Measurements from ENCODE around the gene RENBP. TPM values are rescaled to one million over a fixed set of nuclear protein-coding genes. Genes with fewer than 3 reads are reported as not detected.
A peak's percentile ranks its signal among the peaks of the same experiment; 100 is the strongest.
"Not testable (repeated sequence)": the region's sequence is repeated elsewhere in the genome, so short reads cannot be mapped to it uniquely, and the experiment has no call there.

The RENBP gene
- total and polyA plus RNA-seq, 4 donors, result 1.0 to 7.9 (median 7.0) TPM

DNA sequence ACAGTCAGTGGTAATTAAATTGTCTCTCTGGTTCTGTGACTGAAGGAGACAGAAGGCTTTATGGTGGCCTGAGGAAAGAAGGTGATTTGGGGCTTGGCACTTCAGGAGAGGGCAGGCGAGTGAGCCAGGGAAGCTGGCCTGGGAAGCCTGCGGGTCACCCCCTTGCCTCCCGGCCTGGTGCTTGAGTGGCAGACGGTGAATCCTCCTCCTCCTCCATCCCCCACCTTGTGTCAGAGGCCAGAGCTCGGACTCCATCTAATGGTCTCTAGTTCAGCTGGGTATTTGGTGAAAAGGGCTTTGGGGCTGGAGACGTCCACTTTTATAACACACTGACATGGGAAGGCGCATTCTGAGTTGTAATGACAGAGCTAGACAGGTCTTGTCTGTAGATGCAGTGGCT, 36.8 kb upstream of the RENBP start:
- Histone ChIP-seq H3K36me3 (ENCODE audit: control insufficient read depth in 4 of 4, insufficient read depth in 3 of 4, low read depth in 1 of 4, low read length in 3 of 4) (no peaks in the 10 kb centered on the region), H3K9me3 (ENCODE audit: control insufficient read depth in 4 of 4, low read length in 3 of 4) (no peaks in the 10 kb centered on the region), H3K27me3 (ENCODE audit: control insufficient read depth in 4 of 4, insufficient read depth in 4 of 4, low read length in 3 of 4) (peaks cover 0 to 3% (median 0%) of the 10 kb centered on the region in 4 donors), H3K4me1 (ENCODE audit: control insufficient read depth in 4 of 4, insufficient read depth in 4 of 4, low read length in 3 of 4) (peaks cover 8 to 12% (median 10%) of the 10 kb centered on the region in 4 donors), H3K27ac (ENCODE audit: low read depth in 1 of 2, low read length in 2 of 2) (peak overlapping the region; percentile 14 to 32), H3K4me3 (ENCODE audit: low read depth in 1 of 3, low read length in 3 of 3) (no peak overlapping the region), H3K9ac (ENCODE audit: low read depth in 1 of 2, low read length in 2 of 2) (no peak overlapping the region)
- no peak for DNase-seq (ENCODE audit: low spot score)
- 84% methylated on average over 7 of the region's 7 CpGs for WGBS
- TF ChIP-seq JUND (IDR thresholded peaks at IDR 0.05), result no peak
- TF ChIP-seq TAF1 (conservative IDR thresholded peaks at IDR 0.05), result no peak
- no peak for TF ChIP-seq SP1 (IDR thresholded peaks at IDR 0.05)
- TF ChIP-seq, protein P1, sequence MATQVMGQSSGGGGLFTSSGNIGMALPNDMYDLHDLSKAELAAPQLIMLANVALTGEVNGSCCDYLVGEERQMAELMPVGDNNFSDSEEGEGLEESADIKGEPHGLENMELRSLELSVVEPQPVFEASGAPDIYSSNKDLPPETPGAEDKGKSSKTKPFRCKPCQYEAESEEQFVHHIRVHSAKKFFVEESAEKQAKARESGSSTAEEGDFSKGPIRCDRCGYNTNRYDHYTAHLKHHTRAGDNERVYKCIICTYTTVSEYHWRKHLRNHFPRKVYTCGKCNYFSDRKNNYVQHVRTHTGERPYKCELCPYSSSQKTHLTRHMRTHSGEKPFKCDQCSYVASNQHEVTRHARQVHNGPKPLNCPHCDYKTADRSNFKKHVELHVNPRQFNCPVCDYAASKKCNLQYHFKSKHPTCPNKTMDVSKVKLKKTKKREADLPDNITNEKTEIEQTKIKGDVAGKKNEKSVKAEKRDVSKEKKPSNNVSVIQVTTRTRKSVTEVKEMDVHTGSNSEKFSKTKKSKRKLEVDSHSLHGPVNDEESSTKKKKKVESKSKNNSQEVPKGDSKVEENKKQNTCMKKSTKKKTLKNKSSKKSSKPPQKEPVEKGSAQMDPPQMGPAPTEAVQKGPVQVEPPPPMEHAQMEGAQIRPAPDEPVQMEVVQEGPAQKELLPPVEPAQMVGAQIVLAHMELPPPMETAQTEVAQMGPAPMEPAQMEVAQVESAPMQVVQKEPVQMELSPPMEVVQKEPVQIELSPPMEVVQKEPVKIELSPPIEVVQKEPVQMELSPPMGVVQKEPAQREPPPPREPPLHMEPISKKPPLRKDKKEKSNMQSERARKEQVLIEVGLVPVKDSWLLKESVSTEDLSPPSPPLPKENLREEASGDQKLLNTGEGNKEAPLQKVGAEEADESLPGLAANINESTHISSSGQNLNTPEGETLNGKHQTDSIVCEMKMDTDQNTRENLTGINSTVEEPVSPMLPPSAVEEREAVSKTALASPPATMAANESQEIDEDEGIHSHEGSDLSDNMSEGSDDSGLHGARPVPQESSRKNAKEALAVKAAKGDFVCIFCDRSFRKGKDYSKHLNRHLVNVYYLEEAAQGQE (IDR thresholded peaks at IDR 0.05), result no peak
- no peak for TF ChIP-seq CTCF (IDR thresholded peaks at IDR 0.05; ENCODE audit: low read depth, low read length, missing input control)
- TF ChIP-seq RXRA (IDR thresholded peaks at IDR 0.05), result no peak
- no peak for TF ChIP-seq HNF4G (IDR thresholded peaks at IDR 0.05)
- TF ChIP-seq NR2F2 (IDR thresholded peaks at IDR 0.05), result no peak
- TF ChIP-seq, protein P2, sequence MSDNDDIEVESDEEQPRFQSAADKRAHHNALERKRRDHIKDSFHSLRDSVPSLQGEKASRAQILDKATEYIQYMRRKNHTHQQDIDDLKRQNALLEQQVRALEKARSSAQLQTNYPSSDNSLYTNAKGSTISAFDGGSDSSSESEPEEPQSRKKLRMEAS (IDR thresholded peaks at IDR 0.05), result no peak
- TF ChIP-seq, protein P3, sequence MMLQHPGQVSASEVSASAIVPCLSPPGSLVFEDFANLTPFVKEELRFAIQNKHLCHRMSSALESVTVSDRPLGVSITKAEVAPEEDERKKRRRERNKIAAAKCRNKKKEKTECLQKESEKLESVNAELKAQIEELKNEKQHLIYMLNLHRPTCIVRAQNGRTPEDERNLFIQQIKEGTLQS (IDR thresholded peaks at IDR 0.05), result no peak
- TF ChIP-seq ZBTB33 (IDR thresholded peaks at IDR 0.05), result no peak
- TF ChIP-seq HNF4A (conservative IDR thresholded peaks at IDR 0.05), result no peak
- TF ChIP-seq GABPA (IDR thresholded peaks at IDR 0.05 in 1 of 2, conservative IDR thresholded peaks at IDR 0.05 in 1 of 2), result no peak
- no peak for TF ChIP-seq YY1 (IDR thresholded peaks at IDR 0.05)
- no peak for TF ChIP-seq RAD21 (IDR thresholded peaks at IDR 0.05)
- no peak for TF ChIP-seq FOXA1 (IDR thresholded peaks at IDR 0.05)

- TF ChIP-seq RXRA (IDR thresholded peaks at IDR 0.05) (peak; percentile 22 to 46), SP1 (IDR thresholded peaks at IDR 0.05) (peak; percentile 25)
- DNase-seq (ENCODE audit: low spot score); H3K27ac ChIP-seq (ENCODE audit: low read depth in 1 of 2, low read length in 2 of 2); H3K9me3 ChIP-seq (ENCODE audit: control insufficient read depth in 4 of 4, low read length in 3 of 4); H3K4me3 ChIP-seq (ENCODE audit: low read depth in 1 of 3, low read length in 3 of 3); H3K36me3 ChIP-seq (ENCODE audit: control insufficient read depth in 4 of 4, insufficient read depth in 3 of 4, low read depth in 1 of 4, low read length in 3 of 4); H3K27me3 ChIP-seq (ENCODE audit: control insufficient read depth in 4 of 4, insufficient read depth in 4 of 4, low read length in 3 of 4); H3K9ac ChIP-seq (ENCODE audit: low read depth in 1 of 2, low read length in 2 of 2): not testable (repeated sequence)
- 24% methylated on average over 9 of the region's 10 CpGs for WGBS
- H3K4me1 ChIP-seq (ENCODE audit: control insufficient read depth in 4 of 4, insufficient read depth in 4 of 4, low read length in 3 of 4), result peaks cover 8 to 11% (median 10%) of the 10 kb centered on the region in 4 donors
Measured at GRCh38 chrX:153980394-153980793, 36.0 kb upstream of the RENBP start.

Measured in liver (tissue), 9 donors.